PC-9 (cell line): ENCODE results near the gene RBP5.

ENCODE experiments used
- CTCF ChIP-seq: fragments of 200-600 bp; sonication (generic); conservative IDR thresholded peaks from 2 replicates; pipeline ENCODE4 v1.6.1; 2017; ENCODE audit warnings: mixed run types, antibody characterized with exemption, mild to moderate bottlenecking, moderate library complexity
- EZH2 ChIP-seq: fragments of 200-600 bp; sonication (generic); IDR thresholded peaks from 2 replicates; pipeline ENCODE4 v1.8.0; 2017; ENCODE audit warnings: antibody characterized with exemption, low read depth

DNA sequence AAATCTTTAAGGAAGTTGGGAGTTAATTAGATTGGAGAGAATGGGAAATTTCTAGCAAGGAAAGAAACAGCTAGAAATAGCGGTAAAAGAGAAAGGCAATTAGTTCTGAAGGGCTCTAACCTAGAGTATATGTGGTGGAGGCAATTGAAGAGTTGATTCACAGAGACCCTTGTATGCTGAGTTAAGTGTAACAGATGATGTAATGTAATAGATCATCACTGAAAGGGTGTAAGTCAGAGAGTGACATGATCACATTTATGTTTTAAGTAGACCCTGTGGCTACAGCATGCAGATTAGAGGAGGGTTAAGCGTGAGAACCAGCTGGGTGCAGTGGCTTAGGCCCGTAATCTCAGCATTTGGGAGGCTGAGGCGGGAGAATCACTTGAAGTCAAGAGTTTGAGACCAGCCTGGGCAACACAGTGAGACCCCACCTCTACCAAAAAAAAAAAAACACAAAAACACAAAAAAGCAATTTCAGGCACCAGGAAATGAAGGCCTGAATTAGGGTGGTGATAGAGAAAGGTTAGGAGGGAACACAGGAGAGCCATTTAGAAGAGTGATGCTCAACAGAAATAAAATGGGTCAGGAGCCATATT lies 3.0 kb downstream of the RBP5 start:
- TF ChIP-seq CTCF (no peak), EZH2 (no peak)
